Measurements from ENCODE around the gene SHC3. TPM values are rescaled to one million over a fixed set of nuclear protein-coding genes. Genes with fewer than 3 reads are reported as not detected.

Gene SHC3
- total RNA-seq, 1 donor = 26.5 TPM

DNA sequence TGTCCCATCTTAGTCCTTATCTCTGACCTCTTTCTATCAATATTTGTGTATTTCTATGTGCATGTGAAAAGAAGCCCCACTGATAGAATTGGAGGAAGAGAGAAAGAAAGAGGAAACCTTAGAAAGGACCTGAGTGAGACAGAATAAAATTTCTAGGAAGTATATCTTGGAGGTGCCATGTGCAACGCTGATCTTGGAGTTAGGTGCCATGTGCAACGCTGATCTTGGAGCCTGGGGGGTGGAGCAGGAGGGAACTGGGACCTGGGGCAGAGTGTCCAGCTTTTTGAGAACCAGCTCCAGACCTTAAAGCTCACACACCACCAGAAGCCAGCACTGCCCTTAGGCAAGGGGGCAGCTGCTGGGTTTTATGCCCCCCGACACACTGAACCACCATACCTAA is 89.4 kb downstream of the SHC3 start:
- TF ChIP-seq, protein P1, sequence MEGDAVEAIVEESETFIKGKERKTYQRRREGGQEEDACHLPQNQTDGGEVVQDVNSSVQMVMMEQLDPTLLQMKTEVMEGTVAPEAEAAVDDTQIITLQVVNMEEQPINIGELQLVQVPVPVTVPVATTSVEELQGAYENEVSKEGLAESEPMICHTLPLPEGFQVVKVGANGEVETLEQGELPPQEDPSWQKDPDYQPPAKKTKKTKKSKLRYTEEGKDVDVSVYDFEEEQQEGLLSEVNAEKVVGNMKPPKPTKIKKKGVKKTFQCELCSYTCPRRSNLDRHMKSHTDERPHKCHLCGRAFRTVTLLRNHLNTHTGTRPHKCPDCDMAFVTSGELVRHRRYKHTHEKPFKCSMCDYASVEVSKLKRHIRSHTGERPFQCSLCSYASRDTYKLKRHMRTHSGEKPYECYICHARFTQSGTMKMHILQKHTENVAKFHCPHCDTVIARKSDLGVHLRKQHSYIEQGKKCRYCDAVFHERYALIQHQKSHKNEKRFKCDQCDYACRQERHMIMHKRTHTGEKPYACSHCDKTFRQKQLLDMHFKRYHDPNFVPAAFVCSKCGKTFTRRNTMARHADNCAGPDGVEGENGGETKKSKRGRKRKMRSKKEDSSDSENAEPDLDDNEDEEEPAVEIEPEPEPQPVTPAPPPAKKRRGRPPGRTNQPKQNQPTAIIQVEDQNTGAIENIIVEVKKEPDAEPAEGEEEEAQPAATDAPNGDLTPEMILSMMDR (IDR thresholded peaks at IDR 0.05; ENCODE audit: insufficient read depth, low read length) = no peak
- no peak for DNase-seq (ENCODE audit: low read depth)
- no peak overlapping the region for H3K4me3 ChIP-seq (ENCODE audit: low read depth, low read length)

DNA sequence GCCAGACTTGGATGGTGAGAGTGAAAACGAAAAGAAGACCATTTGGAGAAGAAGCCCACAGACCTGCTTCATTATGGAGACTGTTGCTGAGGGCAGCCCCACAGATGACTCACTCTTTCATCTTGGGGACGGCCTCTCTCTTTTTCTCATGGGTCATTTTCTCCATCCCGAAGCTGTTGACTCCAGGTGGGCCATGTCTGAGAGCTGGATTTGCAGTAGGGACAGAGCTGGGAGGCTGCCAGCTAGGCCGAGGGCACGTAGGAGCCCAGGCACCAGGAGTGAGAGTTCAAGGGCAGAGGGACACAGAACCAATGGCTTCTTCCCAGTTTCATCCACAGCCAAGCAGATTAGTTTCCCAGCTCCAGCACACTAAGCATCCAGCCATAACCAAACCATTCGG is 95.0 kb downstream of the SHC3 start:
- TF ChIP-seq, protein P1 (IDR thresholded peaks at IDR 0.05; ENCODE audit: insufficient read depth, low read length) = no peak
- no peak overlapping the region for H3K4me3 ChIP-seq (ENCODE audit: low read depth, low read length)
- no peak for DNase-seq (ENCODE audit: low read depth)

DNA sequence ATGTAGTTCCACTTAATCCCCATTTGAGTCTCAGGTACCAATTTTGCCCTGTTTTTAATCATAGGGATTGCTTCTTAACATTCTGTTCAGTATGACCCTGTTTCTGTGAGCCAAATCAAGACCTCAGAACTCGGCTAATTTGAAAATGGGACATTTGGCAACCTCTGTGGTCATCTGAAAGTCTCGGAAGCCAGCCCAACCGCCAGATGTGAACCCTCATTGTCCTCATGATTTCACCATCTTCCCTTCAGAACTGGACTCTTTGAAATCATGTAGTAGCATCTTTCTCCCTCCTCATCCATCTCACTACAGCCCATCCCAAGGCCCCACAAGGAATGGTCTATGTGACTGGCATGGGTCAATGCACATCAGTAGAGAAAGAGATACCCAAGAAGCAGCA is 98.4 kb downstream of the SHC3 start:
- DNase-seq (ENCODE audit: low read depth) = peak; percentile 75
- H3K4me3 ChIP-seq (ENCODE audit: low read depth, low read length) = no peak overlapping the region
- TF ChIP-seq, protein P1 (IDR thresholded peaks at IDR 0.05; ENCODE audit: insufficient read depth, low read length) = no peak

DNA sequence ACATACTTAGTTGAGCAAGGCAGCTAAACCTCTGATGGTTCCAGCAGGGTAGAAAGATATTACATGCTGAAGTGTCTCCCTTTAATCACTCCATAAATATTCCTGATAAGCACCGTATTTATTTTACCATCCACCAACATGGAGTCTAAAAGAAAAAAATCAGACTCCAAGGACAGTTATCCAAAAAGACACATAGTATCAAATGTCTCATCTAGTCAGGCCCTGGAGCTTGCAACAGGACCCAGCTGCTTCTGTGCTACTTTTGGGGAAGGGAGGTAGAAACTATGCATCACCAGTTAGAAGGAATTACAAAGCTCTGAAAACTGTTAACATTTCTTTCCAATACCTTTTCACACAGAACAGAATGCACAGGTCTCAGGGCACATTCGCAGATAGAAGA is 99.2 kb downstream of the SHC3 start:
- TF ChIP-seq, protein P1 (IDR thresholded peaks at IDR 0.05; ENCODE audit: insufficient read depth, low read length) = no peak
- no peak overlapping the region for H3K4me3 ChIP-seq (ENCODE audit: low read depth, low read length)
- DNase-seq (ENCODE audit: low read depth) = peak; percentile 53

DNA sequence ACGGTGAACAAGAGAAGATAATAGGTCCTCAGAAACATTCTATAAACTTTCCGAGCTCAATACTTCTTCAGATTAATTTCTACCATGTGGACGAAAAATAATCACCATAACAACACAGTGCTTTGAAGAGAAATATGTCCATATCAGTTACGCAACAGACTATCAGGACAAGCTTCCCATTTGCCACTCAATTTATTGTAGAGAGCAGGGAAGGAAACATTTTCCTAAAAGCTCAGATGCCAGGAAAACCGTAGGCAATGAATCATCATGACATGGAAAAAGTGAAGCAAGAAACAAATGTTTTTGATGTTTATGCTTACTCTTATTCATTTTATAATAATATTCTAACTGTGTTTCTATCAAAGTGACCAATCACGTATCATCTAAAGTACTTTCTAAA is 99.8 kb downstream of the SHC3 start:
- peak; percentile 92 for DNase-seq (ENCODE audit: low read depth)
- TF ChIP-seq, protein P1 (IDR thresholded peaks at IDR 0.05; ENCODE audit: insufficient read depth, low read length) = no peak
- H3K4me3 ChIP-seq (ENCODE audit: low read depth, low read length) = no peak overlapping the region

DNA sequence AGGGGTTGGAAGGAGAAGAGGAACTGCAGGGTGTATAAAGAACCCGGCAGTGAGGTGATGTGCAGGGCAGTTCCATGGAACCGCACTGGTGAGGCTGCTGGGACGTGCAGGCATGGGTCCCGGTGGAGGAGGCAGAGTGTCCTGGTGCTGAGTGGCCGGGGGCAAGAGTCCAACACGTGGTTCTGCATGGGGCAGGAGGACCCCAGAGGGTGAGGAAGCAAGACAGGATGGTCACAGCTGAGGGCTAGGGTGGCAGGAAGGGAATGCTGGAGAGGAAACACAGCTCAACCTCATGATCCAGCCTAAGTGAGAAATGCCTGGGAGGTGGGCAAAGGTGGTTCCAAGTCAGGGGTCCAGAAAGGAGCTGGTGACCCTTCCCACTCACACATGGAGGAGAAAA is 100.2 kb downstream of the SHC3 start:
- TF ChIP-seq, protein P1 (IDR thresholded peaks at IDR 0.05; ENCODE audit: insufficient read depth, low read length) = no peak
- H3K4me3 ChIP-seq (ENCODE audit: low read depth, low read length) = no peak overlapping the region
- DNase-seq (ENCODE audit: low read depth) = no peak

DNA sequence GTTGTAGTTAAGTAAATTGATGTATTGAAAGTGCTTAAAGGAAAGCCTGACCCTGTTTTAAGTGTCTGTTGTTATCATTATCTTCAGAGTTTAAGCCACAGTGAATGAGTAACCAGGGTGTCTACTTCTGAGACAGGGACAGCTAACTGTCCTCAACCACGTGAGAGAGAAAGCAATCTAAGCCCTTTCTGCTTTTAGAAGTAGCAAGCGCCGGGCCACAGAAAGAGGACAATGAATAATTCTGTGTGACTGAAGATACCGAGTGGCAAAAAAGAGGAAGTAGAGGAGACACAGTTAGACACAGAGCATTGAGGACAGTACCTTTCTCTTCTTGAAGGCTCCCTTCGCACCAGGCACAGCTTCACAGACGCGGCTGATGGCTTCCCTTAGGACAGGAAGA is 101.1 kb downstream of the SHC3 start:
- H3K4me3 ChIP-seq (ENCODE audit: low read depth, low read length) = no peak overlapping the region
- TF ChIP-seq, protein P1 (IDR thresholded peaks at IDR 0.05; ENCODE audit: insufficient read depth, low read length) = no peak

More for the DNA sequence above, 101.1 kb downstream of the SHC3 start:
- no peak for DNase-seq (ENCODE audit: low read depth)

All from fibroblast of the aortic adventitia (primary cell).